Left ventricle myocardium inferior (tissue), 1 donor: Measurements from ENCODE around the gene RBM18. TPM values are rescaled to one million over a fixed set of nuclear protein-coding genes. Genes with fewer than 3 reads are reported as not detected.
A peak's percentile ranks its signal among the peaks of the same experiment; 100 is the strongest.

Experiments
- DNase-seq: peaks from one replicate; pipeline ENCODE4 v3.0.0-alpha.2; 2020
- H3K27ac ChIP-seq: fragments of 200-600 bp; replicated peaks from 2 replicates; pipeline ENCODE4 v1.8.0; 2021
- H3K27me3 ChIP-seq: fragments of 200-600 bp; 2 replicates; pipeline ENCODE4 v1.8.0; 2021; ENCODE audit warnings: low read depth
- H3K36me3 ChIP-seq: fragments of 200-600 bp; 2 replicates; pipeline ENCODE4 v1.8.0; 2021
- H3K4me1 ChIP-seq: fragments of 200-600 bp; 2 replicates; pipeline ENCODE4 v1.8.0; 2021
- H3K4me3 ChIP-seq: fragments of 200-600 bp; 2 replicates; pipeline ENCODE4 v1.8.0; 2021; ENCODE audit warnings: mild to moderate bottlenecking, moderate library complexity
- H3K9me3 ChIP-seq: fragments of 200-600 bp; replicated peaks from 2 replicates; pipeline ENCODE4 v1.8.0; 2021
- CTCF ChIP-seq: fragments of 200-600 bp; IDR thresholded peaks from 2 replicates; pipeline ENCODE4 v1.8.0; 2021; ENCODE audit warnings: antibody characterized with exemption, mild to moderate bottlenecking, borderline replicate concordance
- intact Hi-C: fragments of 100-400 bp; cut with micrococcal nuclease; formaldehyde crosslinking; loops from one replicate; pipeline ENCODE4 v1.11.0; 2022
- total RNA-seq: library from RNA; stranded (reverse); fragmentation: NEBNext Ultra II Directional; extraction: Animal tissue kit (Norgen Biotek cat#: 25700); gene quantifications from one replicate; pipeline ENCODE4 v1.2.1, GENCODE V29; 2021
- donor health status: DM: no; HTN: yes; CAD: no; lungs with severe emphysema.

Gene RBM18
- total RNA-seq, 1 donor from 2014 or later = 40.7 TPM

- peak overlapping the region; percentile 55 for H3K27ac ChIP-seq
- intact Hi-C loops = no loop called here
Measured at GRCh38 chr9:122227575-122227900, 37.1 kb downstream of the RBM18 start.

GRCh38 chr9:122226758-122227574 lies 37.7 kb downstream of the RBM18 start:
- Histone ChIP-seq H3K4me1 (peaks cover 36% of the 10 kb centered on the region), H3K27ac (no peak overlapping the region), H3K36me3 (no peaks in the 10 kb centered on the region), H3K4me3 (peak overlapping the region; percentile 60), H3K27me3 (peaks cover 100% of the 10 kb centered on the region), H3K9me3 (no peaks in the 10 kb centered on the region)
- no peak for DNase-seq
- intact Hi-C loops = no loop called here
- no peak for TF ChIP-seq CTCF

More at GRCh38 chr9:122227575-122227900, 37.1 kb downstream of the RBM18 start:
- H3K4me3 ChIP-seq = peak overlapping the region; percentile 60
- peaks cover 100% of the 10 kb centered on the region for H3K27me3 ChIP-seq
- TF ChIP-seq CTCF = no peak
- no peaks in the 10 kb centered on the region for H3K36me3 ChIP-seq
- H3K4me1 ChIP-seq = peaks cover 36% of the 10 kb centered on the region
- DNase-seq = no peak
- no peaks in the 10 kb centered on the region for H3K9me3 ChIP-seq

- intact Hi-C loops = no loop called here
- Histone ChIP-seq H3K27me3 (peaks cover 100% of the 10 kb centered on the region), H3K4me3 (peak overlapping the region; percentile 60), H3K4me1 (peaks cover 41% of the 10 kb centered on the region), H3K36me3 (no peaks in the 10 kb centered on the region), H3K9me3 (no peaks in the 10 kb centered on the region), H3K27ac (no peak overlapping the region)
- TF ChIP-seq CTCF = no peak
- DNase-seq = no peak
Measured at GRCh38 chr9:122226142-122226757, 38.4 kb downstream of the RBM18 start.

GRCh38 chr9:122225312-122226141 lies 39.1 kb downstream of the RBM18 start:
- Histone ChIP-seq H3K27ac (no peak overlapping the region), H3K36me3 (no peaks in the 10 kb centered on the region), H3K27me3 (peaks cover 100% of the 10 kb centered on the region), H3K4me3 (peak overlapping the region; percentile 60), H3K4me1 (peaks cover 48% of the 10 kb centered on the region), H3K9me3 (no peaks in the 10 kb centered on the region)
- DNase-seq = no peak
- no peak for TF ChIP-seq CTCF
- intact Hi-C loops = no loop called here

GRCh38 chr9:122223435-122223834 lies 41.2 kb downstream of the RBM18 start:
- Histone ChIP-seq H3K27ac (no peak overlapping the region), H3K4me3 (no peak overlapping the region), H3K9me3 (no peaks in the 10 kb centered on the region), H3K27me3 (peaks cover 100% of the 10 kb centered on the region), H3K4me1 (peaks cover 62% of the 10 kb centered on the region), H3K36me3 (no peaks in the 10 kb centered on the region)
- TF ChIP-seq CTCF = no peak
- intact Hi-C loops = no loop called here
- no peak for DNase-seq
